H9 (cell line): ENCODE measurements around the gene ZBTB8A. TPM values are rescaled to one million over a fixed set of nuclear protein-coding genes. Genes with fewer than 3 reads are reported as not detected.

Experiments
- DNase-seq: peaks from one replicate; pipeline ENCODE4 v3.0.0-alpha.2; 2017
- H2AFZ ChIP-seq: one replicate; pipeline ENCODE4 v1.6.1; 2013; ENCODE audit warnings: mild to moderate bottlenecking, low read length, control low read depth, moderate library complexity
- H2AK5ac ChIP-seq: 2 replicates; pipeline ENCODE4 v1.6.1; 2013; ENCODE audit warnings: low read length, control low read depth, mixed read lengths; ENCODE audit not compliant: insufficient read length
- H2BK120ac ChIP-seq: one replicate; pipeline ENCODE4 v1.6.1; 2013; ENCODE audit warnings: low read depth, mild to moderate bottlenecking, low read length, control low read depth, inconsistent platforms; ENCODE audit not compliant: poor library complexity, severe bottlenecking
- H2BK12ac ChIP-seq: 2 replicates; pipeline ENCODE4 v1.6.1; 2013; ENCODE audit warnings: low read length, control low read depth, mixed read lengths, low read depth; ENCODE audit not compliant: insufficient read length
- H2BK15ac ChIP-seq: 2 replicates; pipeline ENCODE4 v1.6.1; 2013; ENCODE audit warnings: low read depth, low read length, control low read depth
- H2BK20ac ChIP-seq: one replicate; pipeline ENCODE4 v1.6.1; 2013; ENCODE audit warnings: low read depth, mild to moderate bottlenecking, low read length, control low read depth, inconsistent platforms; ENCODE audit not compliant: poor library complexity, severe bottlenecking
- H2BK5ac ChIP-seq: 2 replicates; pipeline ENCODE4 v1.6.1; 2013; ENCODE audit warnings: low read length, control low read depth, mixed read lengths; ENCODE audit not compliant: insufficient read length
- H3K14ac ChIP-seq: 2 replicates; pipeline ENCODE4 v1.6.1; 2013; ENCODE audit warnings: low read length, control low read depth; ENCODE audit not compliant: insufficient read depth
- H3K18ac ChIP-seq: 2 replicates; pipeline ENCODE4 v1.6.1; 2013; ENCODE audit warnings: low read depth, mild to moderate bottlenecking, mixed read lengths, low read length, control low read depth; ENCODE audit not compliant: insufficient read length
- H3K23ac ChIP-seq: 2 replicates; pipeline ENCODE4 v1.6.1; 2013; ENCODE audit warnings: low read length, control low read depth, mixed read lengths, low read depth; ENCODE audit not compliant: insufficient read length
- H3K23me2 ChIP-seq: 2 replicates; pipeline ENCODE4 v1.6.1; 2013; ENCODE audit warnings: low read depth, mild to moderate bottlenecking, mixed read lengths, low read length, control low read depth; ENCODE audit not compliant: insufficient read length, poor library complexity, severe bottlenecking
- H3K27ac ChIP-seq: 2 replicates; pipeline ENCODE4 v1.5.1; 2013; ENCODE audit warnings: low read length, control low read depth, mixed read lengths, low read depth; ENCODE audit not compliant: insufficient read length
- H3K27me3 ChIP-seq: 2 replicates; pipeline ENCODE4 v1.6.1; 2013; ENCODE audit warnings: low read length, control low read depth, inconsistent platforms; ENCODE audit not compliant: insufficient read depth
- H3K4ac ChIP-seq: 2 replicates; pipeline ENCODE4 v1.6.1; 2013; ENCODE audit warnings: low read depth, mild to moderate bottlenecking, control low read depth, inconsistent platforms, low read length, moderate library complexity
- H3K4me1 ChIP-seq: 2 replicates; pipeline ENCODE4 v1.6.1; 2013; ENCODE audit warnings: low read length, control low read depth, inconsistent platforms; ENCODE audit not compliant: insufficient read depth
- H3K4me2 ChIP-seq: 2 replicates; pipeline ENCODE4 v1.6.1; 2013; ENCODE audit warnings: low read length, control low read depth, mixed read lengths; ENCODE audit not compliant: insufficient read length, insufficient read depth
- H3K56ac ChIP-seq: 2 replicates; pipeline ENCODE4 v1.6.1; 2013; ENCODE audit warnings: low read depth, mild to moderate bottlenecking, mixed read lengths, low read length, control low read depth; ENCODE audit not compliant: insufficient read length
- H3K79me1 ChIP-seq: 2 replicates; pipeline ENCODE4 v1.6.1; 2013; ENCODE audit warnings: low read depth, mild to moderate bottlenecking, moderate library complexity, low read length, control low read depth, inconsistent platforms; ENCODE audit not compliant: insufficient read depth, poor library complexity, severe bottlenecking
- H3K79me2 ChIP-seq: 2 replicates; pipeline ENCODE4 v1.6.1; 2013; ENCODE audit warnings: low read length, control low read depth, inconsistent platforms; ENCODE audit not compliant: insufficient read depth
- H3K9ac ChIP-seq: 2 replicates; pipeline ENCODE4 v1.6.1; 2013; ENCODE audit warnings: low read length, control low read depth, mixed read lengths; ENCODE audit not compliant: insufficient read length; ENCODE audit errors: extremely low read depth
- H3K9me3 ChIP-seq: one replicate; pipeline ENCODE4 v1.6.1; 2013; ENCODE audit warnings: low read depth, low read length, inconsistent platforms; ENCODE audit not compliant: control insufficient read depth
- H3T11ph ChIP-seq: one replicate; pipeline ENCODE4 v1.6.1; 2013; ENCODE audit warnings: mild to moderate bottlenecking, low read length, control low read depth, inconsistent platforms
- H4K20me1 ChIP-seq: one replicate; pipeline ENCODE4 v1.6.1; 2013; ENCODE audit not compliant: control insufficient read depth, insufficient read length, insufficient read depth
- H4K5ac ChIP-seq: 2 replicates; pipeline ENCODE4 v1.6.1; 2013; ENCODE audit warnings: low read depth, mild to moderate bottlenecking, mixed read lengths, low read length, control low read depth; ENCODE audit not compliant: insufficient read length
- H4K8ac ChIP-seq: replicated peaks from 2 replicates; pipeline ENCODE4 v1.6.1; 2013; ENCODE audit warnings: low read length, control low read depth, mixed read lengths, low read depth; ENCODE audit not compliant: insufficient read length
- H4K91ac ChIP-seq: 2 replicates; pipeline ENCODE4 v1.6.1; 2013; ENCODE audit warnings: low read depth, mild to moderate bottlenecking, moderate library complexity, mixed read lengths, low read length, control low read depth; ENCODE audit not compliant: insufficient read length
- H3K27ac Mint-ChIP-seq, 3 experiments: 2 replicates in 2 of 3; 3 replicates in 1 of 3; pipeline ENCODE4 v1.8.0; 2020 to 2021; ENCODE audit warnings: mixed read lengths in 3 of 3, mild to moderate bottlenecking in 1 of 3, moderate library complexity in 1 of 3
- H3K27me3 Mint-ChIP-seq: 2 replicates; pipeline ENCODE4 v1.8.0; 2021; ENCODE audit warnings: low read depth, mild to moderate bottlenecking, moderate library complexity, mixed read lengths
- H3K36me3 Mint-ChIP-seq, 3 experiments: 2 replicates in 2 of 3; 3 replicates in 1 of 3; pipeline ENCODE4 v1.8.0; 2020 to 2021; ENCODE audit warnings: low read depth in 3 of 3, mixed read lengths in 3 of 3; ENCODE audit not compliant: insufficient read depth in 1 of 3
- H3K4me1 Mint-ChIP-seq, 2 experiments: 2 replicates each; pipeline ENCODE4 v1.8.0; 2020; ENCODE audit warnings: mixed read lengths in 2 of 2
- H3K4me3 Mint-ChIP-seq, 2 experiments: 2 replicates in 1 of 2; 3 replicates in 1 of 2; pipeline ENCODE4 v1.8.0; 2020 to 2021; ENCODE audit warnings: mild to moderate bottlenecking in 2 of 2, mixed read lengths in 2 of 2, moderate library complexity in 1 of 2
- H3K9me3 Mint-ChIP-seq, 2 experiments: 2 replicates in 1 of 2; 3 replicates in 1 of 2; pipeline ENCODE4 v1.8.0; 2020; ENCODE audit warnings: mild to moderate bottlenecking in 2 of 2, mixed read lengths in 2 of 2, moderate library complexity in 1 of 2
- WGBS: extraction: QIAGEN DNeasy Blood & Tissue Kit; methylation state at CpG from one replicate; pipeline ENCODE4 v1.1.7; 2013; ENCODE audit warnings: missing lambda C conversion rate, low lambda C conversion rate, mixed read lengths; ENCODE audit not compliant: insufficient read length; ENCODE audit errors: extremely low coverage; 5-methylcytosine and 5-hydroxymethylcytosine counted together
- total RNA-seq: library from RNA; stranded (reverse); gene quantifications from 2 replicates; pipeline ENCODE4 v1.2.1, GENCODE V29; 2021
- TF ChIP-seq, protein P1 (sequence below): fragments of 200-600 bp; sonication (generic); conservative IDR thresholded peaks from 3 replicates; pipeline ENCODE4 v1.8.0; 2021; ENCODE audit warnings: antibody characterized with exemption, mild to moderate bottlenecking

The ZBTB8A gene
- total RNA-seq, 1 experiment from 2014 or later: 11.3 TPM

DNA sequence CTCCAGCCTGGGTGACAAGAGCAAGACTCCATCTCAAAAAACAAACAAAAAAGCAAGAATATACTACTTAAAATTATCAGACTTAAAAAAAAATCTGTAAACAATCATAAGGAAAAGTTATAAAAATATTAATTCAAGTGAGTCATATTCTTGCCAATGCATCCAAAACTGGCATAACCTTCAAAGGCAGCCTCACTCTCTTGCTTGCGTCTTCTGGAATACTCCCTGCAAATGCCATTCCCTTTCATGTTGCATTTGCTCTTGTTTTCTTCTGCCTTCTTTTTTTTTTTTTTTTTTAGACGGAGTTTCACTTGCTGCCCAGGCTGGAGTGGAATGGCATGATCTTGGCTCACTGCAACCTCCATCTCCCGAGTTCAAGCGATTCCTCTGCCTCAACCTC is 32.2 kb upstream of the ZBTB8A start:
- Mint-ChIP-seq H3K36me3 (no peaks in the 10 kb centered on the region), H3K4me3 (no peak overlapping the region), H3K27me3 (no peaks in the 10 kb centered on the region; the same call in 1 of the 2 replicates), H3K9me3 (no peaks in the 10 kb centered on the region), H3K27ac (no peak overlapping the region), H3K4me1 (no peaks in the 10 kb centered on the region)
- Histone ChIP-seq H3K4me2 (no peak overlapping the region), H3K4ac (no peak overlapping the region), H2AK5ac (no peak overlapping the region), H3K9ac (no peak overlapping the region), H2BK12ac (no peak overlapping the region), H3K23me2 (no peaks in the 10 kb centered on the region), H2BK15ac (no peak overlapping the region), H2BK120ac (no peak overlapping the region), H4K5ac (no peak overlapping the region), H3K79me1 (no peaks in the 10 kb centered on the region), H3K18ac (no peak overlapping the region), H3K4me1 (no peaks in the 10 kb centered on the region), H3K14ac (no peak overlapping the region), H3K9me3 (no peaks in the 10 kb centered on the region), H2AFZ (no peak overlapping the region), H2BK5ac (no peak overlapping the region), H3T11ph (no peak overlapping the region), H3K23ac (no peak overlapping the region), H3K56ac (no peak overlapping the region), H4K20me1 (no peaks in the 10 kb centered on the region), H2BK20ac (no peak overlapping the region), H4K8ac (no peak overlapping the region), H3K79me2 (no peaks in the 10 kb centered on the region), H3K27ac (no peak overlapping the region), H3K27me3 (no peaks in the 10 kb centered on the region), H4K91ac (no peak overlapping the region)
- TF ChIP-seq, protein P1, sequence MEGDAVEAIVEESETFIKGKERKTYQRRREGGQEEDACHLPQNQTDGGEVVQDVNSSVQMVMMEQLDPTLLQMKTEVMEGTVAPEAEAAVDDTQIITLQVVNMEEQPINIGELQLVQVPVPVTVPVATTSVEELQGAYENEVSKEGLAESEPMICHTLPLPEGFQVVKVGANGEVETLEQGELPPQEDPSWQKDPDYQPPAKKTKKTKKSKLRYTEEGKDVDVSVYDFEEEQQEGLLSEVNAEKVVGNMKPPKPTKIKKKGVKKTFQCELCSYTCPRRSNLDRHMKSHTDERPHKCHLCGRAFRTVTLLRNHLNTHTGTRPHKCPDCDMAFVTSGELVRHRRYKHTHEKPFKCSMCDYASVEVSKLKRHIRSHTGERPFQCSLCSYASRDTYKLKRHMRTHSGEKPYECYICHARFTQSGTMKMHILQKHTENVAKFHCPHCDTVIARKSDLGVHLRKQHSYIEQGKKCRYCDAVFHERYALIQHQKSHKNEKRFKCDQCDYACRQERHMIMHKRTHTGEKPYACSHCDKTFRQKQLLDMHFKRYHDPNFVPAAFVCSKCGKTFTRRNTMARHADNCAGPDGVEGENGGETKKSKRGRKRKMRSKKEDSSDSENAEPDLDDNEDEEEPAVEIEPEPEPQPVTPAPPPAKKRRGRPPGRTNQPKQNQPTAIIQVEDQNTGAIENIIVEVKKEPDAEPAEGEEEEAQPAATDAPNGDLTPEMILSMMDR: no peak
- DNase-seq: no peak
- WGBS: no CpG with 5 or more reads among the region's 4 CpGs
